ENCODE results near the gene DPF3. TPM values are rescaled to one million over a fixed set of nuclear protein-coding genes. Genes with fewer than 3 reads are reported as not detected.

The DPF3 gene
- total RNA-seq, 2 donors from 2014 or later, result 0.78 to 4.0 TPM

DNA sequence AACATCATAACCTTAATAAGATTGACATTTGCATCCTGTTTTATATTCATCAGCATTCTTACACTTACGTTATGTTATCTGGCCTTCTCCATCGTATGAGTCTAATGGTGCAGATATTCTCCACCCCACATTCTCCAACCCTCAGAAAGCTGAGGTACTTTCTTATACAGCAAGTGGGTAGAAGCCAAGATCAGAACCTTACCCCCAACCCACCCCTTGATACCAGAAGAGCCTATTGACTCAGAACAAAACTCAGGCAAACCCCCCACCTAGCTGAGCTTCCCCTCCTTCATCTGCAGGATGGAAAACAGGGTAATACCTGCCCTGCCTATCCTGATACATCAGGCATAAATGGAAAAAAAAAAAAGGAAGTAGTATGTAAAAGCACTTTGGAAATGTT, 77.6 kb downstream of the DPF3 start:
- H3K27me3 ChIP-seq, result no peaks in the 10 kb centered on the region
- TF ChIP-seq POLR2A (IDR thresholded peaks at IDR 0.05) (no peak), CTCF (IDR thresholded peaks at IDR 0.05) (no peak)
- H3K36me3 ChIP-seq (replicated peaks in 1 of 2; ENCODE audit: insufficient read depth in 1 of 2, low read depth in 2 of 2), result no peaks in the 10 kb centered on the region
- peaks cover 0 to 5% (median 0%) of the 10 kb centered on the region in 3 donors for H3K9me3 ChIP-seq
- H3K4me3 ChIP-seq, result no peak overlapping the region
- DNase-seq (no peak), ATAC-seq (no peak)
- intact Hi-C loops (cut with DNase I), result no loop called here
- H3K4me1 ChIP-seq, result no peaks in the 10 kb centered on the region
- 89% methylated on average over 2 of the region's 2 CpGs for WGBS, 2 donors
- no peak overlapping the region for H3K27ac ChIP-seq

- TF ChIP-seq POLR2A (IDR thresholded peaks at IDR 0.05), result no peak
- no peak for TF ChIP-seq CTCF (IDR thresholded peaks at IDR 0.05)
- Histone ChIP-seq H3K4me1 (no peaks in the 10 kb centered on the region), H3K27ac (no peak overlapping the region), H3K36me3 (replicated peaks in 1 of 2; ENCODE audit: insufficient read depth in 1 of 2, low read depth in 2 of 2) (no peaks in the 10 kb centered on the region), H3K9me3 (peaks cover 0 to 5% (median 0%) of the 10 kb centered on the region in 3 donors), H3K4me3 (no peak overlapping the region), H3K27me3 (no peaks in the 10 kb centered on the region)
- intact Hi-C loops (cut with DNase I), result no loop called here
- ATAC-seq, result no peak
- no peak for DNase-seq
- 61 to 70% methylated on average over 4 of the region's 4 CpGs for WGBS, 2 donors
These were observed 78.5 kb downstream of the DPF3 start for GRCh38 chr14:72815430-72815829.

DNA sequence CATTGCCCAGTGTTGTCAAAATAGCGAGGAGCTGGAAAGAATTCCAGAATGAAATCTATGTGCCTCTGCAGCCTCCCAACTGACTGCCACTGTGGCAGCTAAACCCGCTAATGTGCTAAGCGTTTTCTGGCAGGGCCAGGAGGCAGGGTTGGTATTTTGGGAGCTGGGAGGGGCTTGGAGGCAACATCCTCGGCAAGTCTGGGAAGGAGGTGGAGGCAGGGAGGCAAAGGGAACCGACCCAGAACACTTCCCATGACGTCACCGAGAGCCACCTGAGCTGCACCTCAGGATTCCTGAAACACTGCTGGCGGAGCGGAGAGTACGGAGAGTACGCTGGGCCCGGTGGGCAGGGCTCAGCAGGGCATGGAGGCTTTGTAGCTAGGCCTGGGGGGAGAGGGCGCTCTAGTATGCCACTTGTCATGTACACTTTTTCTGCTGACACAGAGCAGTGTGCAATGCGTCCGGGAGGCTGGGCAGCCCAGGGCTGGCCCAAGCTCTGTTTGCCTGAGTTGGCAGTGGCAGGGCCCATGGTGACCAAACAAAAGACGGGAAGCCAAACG, 81.5 kb downstream of the DPF3 start:
- H3K9me3 ChIP-seq, result no peaks in the 10 kb centered on the region
- H3K27me3 ChIP-seq, result no peaks in the 10 kb centered on the region
- TF ChIP-seq POLR2A (IDR thresholded peaks at IDR 0.05), result no peak
- TF ChIP-seq CTCF (IDR thresholded peaks at IDR 0.05), result no peak
- intact Hi-C loops (cut with DNase I), result no loop called here
- ATAC-seq (no peak), DNase-seq (no peak)
- H3K4me1 ChIP-seq, result no peaks in the 10 kb centered on the region
- H3K27ac ChIP-seq, result no peak overlapping the region
- WGBS, 2 donors, result 61 to 63% methylated on average over 15 to 17 of the region's 17 CpGs
- no peak overlapping the region for H3K4me3 ChIP-seq
- H3K36me3 ChIP-seq (replicated peaks in 1 of 2; ENCODE audit: insufficient read depth in 1 of 2, low read depth in 2 of 2), result no peaks in the 10 kb centered on the region

GRCh38 chr14:72810201-72810600, 83.7 kb downstream of the DPF3 start:
- ATAC-seq (no peak), DNase-seq (no peak)
- TF ChIP-seq POLR2A (IDR thresholded peaks at IDR 0.05) (no peak), CTCF (IDR thresholded peaks at IDR 0.05) (no peak)
- no peaks in the 10 kb centered on the region for H3K9me3 ChIP-seq
- no peak overlapping the region for H3K27ac ChIP-seq
- H3K27me3 ChIP-seq, result no peaks in the 10 kb centered on the region
- no peaks in the 10 kb centered on the region for H3K36me3 ChIP-seq (replicated peaks in 1 of 2; ENCODE audit: insufficient read depth in 1 of 2, low read depth in 2 of 2)
- intact Hi-C loops (cut with DNase I), result no loop called here
- H3K4me3 ChIP-seq, result no peak overlapping the region
- 83 to 91% methylated on average over 7 to 8 of the region's 8 CpGs for WGBS, 2 donors
- no peaks in the 10 kb centered on the region for H3K4me1 ChIP-seq

DNA sequence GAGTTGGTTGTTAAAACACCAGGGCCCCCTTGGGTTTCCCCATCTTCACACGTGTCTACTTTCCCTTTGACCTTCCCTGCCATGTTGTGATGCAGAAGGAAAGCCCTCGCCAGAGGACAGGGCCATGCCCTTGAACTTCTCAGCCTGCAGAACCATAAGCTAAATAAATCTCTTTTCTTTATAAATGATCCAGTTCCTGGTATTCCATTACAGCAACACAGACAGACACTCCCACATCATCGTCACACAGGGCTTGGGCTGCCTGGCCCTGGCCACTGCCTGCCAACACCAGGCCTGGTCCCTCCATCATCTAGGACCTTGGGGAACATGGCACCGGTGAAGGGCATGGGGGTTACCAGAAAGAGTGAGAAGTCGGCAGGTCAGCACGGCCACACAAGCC, 84.8 kb downstream of the DPF3 start:
- TF ChIP-seq POLR2A (IDR thresholded peaks at IDR 0.05) (no peak), CTCF (IDR thresholded peaks at IDR 0.05) (no peak)
- no peak for DNase-seq
- H3K27me3 ChIP-seq, result no peaks in the 10 kb centered on the region
- no peaks in the 10 kb centered on the region for H3K4me1 ChIP-seq
- ATAC-seq, result no peak
- WGBS, 2 donors, result 75 to 79% methylated on average over 6 of the region's 6 CpGs
- no peak overlapping the region for H3K27ac ChIP-seq
- no peaks in the 10 kb centered on the region for H3K36me3 ChIP-seq (replicated peaks in 1 of 2; ENCODE audit: insufficient read depth in 1 of 2, low read depth in 2 of 2)
- H3K4me3 ChIP-seq, result no peak overlapping the region
- H3K9me3 ChIP-seq, result no peaks in the 10 kb centered on the region
- intact Hi-C loops (cut with DNase I), result no loop called here
